Suprapubic skin (tissue), 4 donors: ENCODE results near the gene SMYD3. TPM values are rescaled to one million over a fixed set of nuclear protein-coding genes. Genes with fewer than 3 reads are reported as not detected.

ENCODE experiments used
- DNase-seq, 2 donors: peaks; one replicate each; pipeline ENCODE4 v3.0.0-alpha.2; 2019; ENCODE audit warnings: low spot score in 2 of 2
- H3K27ac ChIP-seq: fragments of 200-600 bp; sonication (generic); one replicate; pipeline ENCODE4 v1.5.1; 2019
- H3K27me3 ChIP-seq: fragments of 200-600 bp; sonication (generic); one replicate; pipeline ENCODE4 v1.5.1; 2019
- H3K36me3 ChIP-seq: fragments of 200-600 bp; sonication (generic); one replicate; pipeline ENCODE4 v1.5.1; 2019
- H3K4me1 ChIP-seq: fragments of 200-600 bp; sonication (generic); one replicate; pipeline ENCODE4 v1.5.1; 2019
- H3K4me3 ChIP-seq: fragments of 200-600 bp; sonication (generic); one replicate; pipeline ENCODE4 v1.5.1; 2019; ENCODE audit warnings: mild to moderate bottlenecking
- H3K9me3 ChIP-seq: fragments of 200-600 bp; sonication (generic); one replicate; pipeline ENCODE4 v1.5.1; 2019
- CTCF ChIP-seq, 2 donors: fragments of 200-600 bp in 1 of 2; fragments of 450-650 bp in 1 of 2; sonication (generic) in 1 of 2; IDR thresholded peaks; one replicate each; pipeline ENCODE4 v1.5.1; 2016 to 2019; ENCODE audit warnings: antibody characterized with exemption in 2 of 2, mild to moderate bottlenecking in 1 of 2, moderate library complexity in 1 of 2
- EP300 ChIP-seq: sonication (generic); formaldehyde crosslinking; IDR thresholded peaks from one replicate; pipeline ENCODE4 v1.6.1; 2017; ENCODE audit warnings: antibody characterized with exemption
- POLR2A ChIP-seq, 2 donors: fragments of 450-650 bp; IDR thresholded peaks; one replicate each; pipeline ENCODE4 v1.6.1; 2017; ENCODE audit warnings: antibody characterized with exemption in 2 of 2, mild to moderate bottlenecking in 2 of 2, moderate library complexity in 2 of 2
- POLR2AphosphoS5 ChIP-seq, 3 donors: sonication (generic); formaldehyde crosslinking; IDR thresholded peaks; one replicate each; pipeline ENCODE4 v1.6.1; 2017; ENCODE audit warnings: antibody characterized with exemption in 3 of 3
- WGBS: methylation state at CpG from one replicate; pipeline ENCODE4 v1.1.5; 2018; 5-methylcytosine and 5-hydroxymethylcytosine counted together
- total RNA-seq, 4 donors: library from RNA; depleted of rRNA; stranded (reverse); fragments of >200 nt; gene quantifications; one replicate each; pipeline ENCODE4 v1.1.0, GENCODE V29; 2016

SMYD3 gene
- total RNA-seq, 4 donors from 2014 or later: 14.5 to 33.6 (median 18.9) TPM

GRCh38 chr1:246113555-246114095 is 393.5 kb downstream of the SMYD3 start:
- Histone ChIP-seq H3K27ac (no peak overlapping the region), H3K9me3 (no peaks in the 10 kb centered on the region), H3K4me1 (peaks cover 4% of the 10 kb centered on the region), H3K36me3 (no peaks in the 10 kb centered on the region), H3K4me3 (no peak overlapping the region), H3K27me3 (no peaks in the 10 kb centered on the region)
- WGBS: 82% methylated on average over 8 of the region's 8 CpGs
- DNase-seq: no peak
- TF ChIP-seq EP300 (no peak), CTCF (IDR thresholded peaks at IDR 0.05) (no peak), POLR2A (IDR thresholded peaks at IDR 0.05) (no peak), POLR2AphosphoS5 (IDR thresholded peaks at IDR 0.05) (no peak)

GRCh38 chr1:246111570-246111969 is 395.5 kb downstream of the SMYD3 start:
- no peak for DNase-seq
- Histone ChIP-seq H3K4me3 (no peak overlapping the region), H3K9me3 (no peaks in the 10 kb centered on the region), H3K4me1 (no peaks in the 10 kb centered on the region), H3K36me3 (no peaks in the 10 kb centered on the region), H3K27ac (no peak overlapping the region), H3K27me3 (no peaks in the 10 kb centered on the region)
- TF ChIP-seq EP300 (no peak), CTCF (IDR thresholded peaks at IDR 0.05) (no peak), POLR2A (IDR thresholded peaks at IDR 0.05) (no peak), POLR2AphosphoS5 (IDR thresholded peaks at IDR 0.05) (no peak)
- WGBS: 93% methylated on average over 3 of the region's 3 CpGs

GRCh38 chr1:246110343-246111219 is 396.5 kb downstream of the SMYD3 start:
- DNase-seq: no peak

GRCh38 chr1:246108278-246108925 is 398.7 kb downstream of the SMYD3 start:
- 88% methylated on average over 6 of the region's 6 CpGs for WGBS
- no peaks in the 10 kb centered on the region for H3K9me3 ChIP-seq
- no peak overlapping the region for H3K27ac ChIP-seq
- TF ChIP-seq POLR2AphosphoS5 (IDR thresholded peaks at IDR 0.05) (no peak), POLR2A (IDR thresholded peaks at IDR 0.05) (no peak), EP300 (no peak), CTCF (IDR thresholded peaks at IDR 0.05) (no peak)
- no peak for DNase-seq
- H3K4me3 ChIP-seq: no peak overlapping the region
- H3K27me3 ChIP-seq: no peaks in the 10 kb centered on the region
- H3K4me1 ChIP-seq: peaks cover 2% of the 10 kb centered on the region
- no peaks in the 10 kb centered on the region for H3K36me3 ChIP-seq

More at GRCh38 chr1:246110343-246111219, 396.5 kb downstream of the SMYD3 start:
- WGBS: 95% methylated on average over 13 of the region's 13 CpGs
- H3K9me3 ChIP-seq: no peaks in the 10 kb centered on the region
- no peak overlapping the region for H3K27ac ChIP-seq
- H3K36me3 ChIP-seq: no peaks in the 10 kb centered on the region
- no peak overlapping the region for H3K4me3 ChIP-seq
- TF ChIP-seq CTCF (IDR thresholded peaks at IDR 0.05) (no peak), EP300 (no peak), POLR2AphosphoS5 (IDR thresholded peaks at IDR 0.05) (no peak), POLR2A (IDR thresholded peaks at IDR 0.05) (no peak)
- H3K4me1 ChIP-seq: peaks cover 2% of the 10 kb centered on the region
- no peaks in the 10 kb centered on the region for H3K27me3 ChIP-seq
